Measurements from ENCODE around the gene RASGEF1B. TPM values are rescaled to one million over a fixed set of nuclear protein-coding genes. Genes with fewer than 3 reads are reported as not detected.
A peak's percentile ranks its signal among the peaks of the same experiment; 100 is the strongest.

The RASGEF1B gene
- total RNA-seq, 3 donors from 2014 or later, result 15.1 to 27.7 (median 24.5) TPM

DNA sequence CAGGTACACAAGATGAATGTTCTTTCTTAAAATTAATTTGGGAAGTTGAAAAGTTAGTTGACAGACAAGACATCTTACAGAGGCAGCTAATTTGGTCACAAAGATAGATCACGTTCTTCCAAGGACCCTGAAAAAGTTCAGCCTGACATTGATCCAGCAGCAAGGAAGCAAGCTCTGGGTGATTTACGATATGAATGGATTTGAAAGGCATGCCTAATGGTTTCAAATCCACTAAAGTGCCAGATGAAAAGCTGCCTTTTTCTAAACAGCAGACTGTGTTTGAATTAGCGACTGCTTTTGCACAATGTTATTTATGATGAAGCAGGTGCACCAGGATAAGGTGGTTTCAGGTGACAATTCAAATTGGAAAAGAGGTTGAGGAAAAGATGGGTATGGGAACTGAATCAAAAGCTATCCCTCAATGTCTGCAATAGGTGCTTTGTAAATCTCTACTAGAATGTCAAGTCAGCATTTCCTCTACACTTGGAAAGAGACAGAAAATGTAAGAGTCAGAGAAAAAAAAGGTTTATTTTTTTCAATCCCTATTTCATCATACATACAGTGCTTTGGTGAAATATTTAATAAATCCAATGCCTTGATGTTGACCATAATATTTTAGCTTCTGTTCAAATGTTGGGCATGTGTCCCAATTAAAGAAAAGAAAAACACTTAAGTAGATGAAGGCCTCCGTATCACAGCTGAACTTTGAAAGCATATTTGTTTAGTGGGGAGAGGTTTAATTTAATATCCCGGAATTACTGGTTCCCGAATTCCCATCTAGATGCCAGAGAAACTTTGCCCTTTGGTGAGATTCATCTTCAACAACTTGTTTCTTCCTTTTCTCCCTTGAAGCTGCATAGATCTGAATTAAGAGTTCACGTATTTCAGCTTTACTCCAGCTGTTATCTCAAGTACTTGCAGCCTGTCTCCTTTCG, 6.0 kb downstream of the RASGEF1B start:
- H3K4me3 Mint-ChIP-seq, result no peak overlapping the region
- peaks cover 9% of the 10 kb centered on the region for H3K36me3 Mint-ChIP-seq (ENCODE audit: insufficient read depth)
- H3K27me3 Mint-ChIP-seq (ENCODE audit: low read depth), result no peaks in the 10 kb centered on the region
- H3K9me3 Mint-ChIP-seq, result no peaks in the 10 kb centered on the region
- DNase-seq (no peak), ATAC-seq (no peak)
- H3K4me1 Mint-ChIP-seq (ENCODE audit: low read depth), result peaks cover 47% of the 10 kb centered on the region

DNA sequence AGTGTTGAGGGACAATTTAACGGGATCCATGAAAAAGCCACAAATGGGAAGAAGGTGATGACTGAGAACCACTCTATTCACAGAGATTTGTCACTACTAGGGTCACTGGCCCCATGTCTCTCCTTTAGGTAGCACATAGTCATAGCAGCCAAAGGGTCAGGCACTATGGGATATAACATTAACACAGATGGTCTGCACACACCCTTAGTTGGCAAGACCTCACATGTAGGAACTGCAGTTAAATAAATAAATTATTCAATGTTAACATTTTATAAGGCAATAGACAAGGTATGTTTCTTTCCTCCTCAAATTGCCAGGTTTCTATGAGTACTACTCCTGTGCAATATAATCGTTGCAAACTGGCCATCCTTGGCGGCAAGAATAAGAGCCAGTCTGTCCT, 10.9 kb downstream of the RASGEF1B start:
- ATAC-seq (no peak), DNase-seq (no peak)
- no peaks in the 10 kb centered on the region for H3K9me3 Mint-ChIP-seq
- H3K4me3 Mint-ChIP-seq, result no peak overlapping the region
- peaks cover 33% of the 10 kb centered on the region for H3K36me3 Mint-ChIP-seq (ENCODE audit: insufficient read depth)
- H3K4me1 Mint-ChIP-seq (ENCODE audit: low read depth), result peaks cover 27% of the 10 kb centered on the region
- H3K27me3 Mint-ChIP-seq (ENCODE audit: low read depth), result no peaks in the 10 kb centered on the region

DNA sequence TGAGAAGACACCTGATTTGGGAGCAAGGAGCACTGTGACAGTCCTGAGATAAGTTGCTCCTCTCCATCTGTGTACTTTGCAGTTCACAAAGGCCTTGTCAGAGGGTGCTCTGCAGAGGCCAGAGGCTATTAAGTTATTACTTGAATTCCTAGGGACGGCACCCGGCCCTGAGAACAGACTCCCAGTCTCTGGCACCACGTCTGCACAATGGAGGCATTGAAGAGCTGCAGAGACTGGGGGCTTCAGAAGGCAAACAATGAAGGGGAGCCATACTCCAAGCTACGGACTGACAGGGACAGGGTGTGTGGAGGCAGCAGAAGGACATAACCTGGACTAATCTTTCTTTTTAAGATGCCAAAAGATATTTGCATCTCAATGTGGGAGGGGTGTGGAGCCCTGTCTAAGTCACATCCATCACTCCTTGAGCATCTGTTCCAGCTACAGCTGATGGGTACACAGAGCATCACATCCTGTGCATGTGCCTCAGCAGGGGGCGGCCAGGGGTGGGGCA, 11.5 kb downstream of the RASGEF1B start:
- Mint-ChIP-seq H3K4me3 (no peak overlapping the region), H3K9me3 (no peaks in the 10 kb centered on the region), H3K27me3 (ENCODE audit: low read depth) (no peaks in the 10 kb centered on the region), H3K4me1 (ENCODE audit: low read depth) (peaks cover 27% of the 10 kb centered on the region), H3K36me3 (ENCODE audit: insufficient read depth) (peaks cover 37% of the 10 kb centered on the region)
- ATAC-seq (no peak), DNase-seq (no peak)

DNA sequence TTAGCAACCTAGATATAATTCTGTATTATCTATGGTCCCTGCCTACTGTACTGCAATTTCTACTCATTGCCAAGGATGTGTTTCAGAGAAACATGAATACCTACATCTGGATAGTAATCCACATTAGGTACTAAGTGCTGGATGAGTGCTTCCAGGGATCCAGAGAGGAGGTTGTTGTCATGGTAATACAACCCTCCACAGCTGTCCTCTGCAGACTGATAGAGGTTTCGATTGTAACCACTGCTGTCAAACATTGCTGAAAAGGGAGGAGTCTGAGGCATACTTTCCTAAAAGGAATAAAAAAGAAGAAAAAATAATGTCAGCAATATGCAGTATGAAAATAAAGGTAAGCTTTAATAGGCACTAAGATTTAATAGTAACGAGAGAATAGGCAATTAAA, 12.5 kb downstream of the RASGEF1B start:
- Mint-ChIP-seq H3K4me3 (no peak overlapping the region), H3K4me1 (ENCODE audit: low read depth) (peaks cover 33% of the 10 kb centered on the region), H3K9me3 (no peaks in the 10 kb centered on the region), H3K36me3 (ENCODE audit: insufficient read depth) (peaks cover 45% of the 10 kb centered on the region), H3K27me3 (ENCODE audit: low read depth) (no peaks in the 10 kb centered on the region)
- DNase-seq (no peak), ATAC-seq (no peak)

DNA sequence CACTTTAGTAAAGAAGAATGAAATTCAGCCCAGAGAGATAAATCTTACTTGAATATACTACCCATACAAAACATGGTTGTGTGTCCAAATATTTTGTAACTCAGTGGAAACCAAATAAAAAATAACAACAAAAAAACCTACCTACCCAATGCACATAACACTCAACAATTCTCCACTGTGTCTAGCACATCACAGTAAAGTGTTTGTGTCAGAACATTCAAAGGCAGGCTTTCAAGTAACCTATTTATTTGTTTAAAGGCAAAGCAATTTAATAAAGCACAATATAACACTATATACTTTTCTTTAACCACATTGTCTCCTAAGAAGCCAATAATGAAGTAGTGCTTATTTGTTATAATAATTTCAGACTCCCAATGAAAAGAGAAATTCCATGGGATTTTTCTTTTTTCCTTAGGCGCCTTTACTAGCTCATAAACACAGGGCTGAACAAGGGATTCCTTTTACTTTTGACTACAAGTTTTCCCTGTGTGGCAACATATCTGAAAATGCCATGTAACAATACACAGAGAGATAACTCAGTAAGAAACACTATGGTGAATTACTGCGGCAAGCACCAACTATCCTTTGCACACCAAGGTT, 13.7 kb downstream of the RASGEF1B start:
- Mint-ChIP-seq H3K9me3 (no peaks in the 10 kb centered on the region), H3K4me3 (no peak overlapping the region), H3K4me1 (ENCODE audit: low read depth) (peaks cover 31% of the 10 kb centered on the region), H3K27me3 (ENCODE audit: low read depth) (no peaks in the 10 kb centered on the region), H3K36me3 (ENCODE audit: insufficient read depth) (peaks cover 53% of the 10 kb centered on the region)
- ATAC-seq (no peak), DNase-seq (no peak)

DNA sequence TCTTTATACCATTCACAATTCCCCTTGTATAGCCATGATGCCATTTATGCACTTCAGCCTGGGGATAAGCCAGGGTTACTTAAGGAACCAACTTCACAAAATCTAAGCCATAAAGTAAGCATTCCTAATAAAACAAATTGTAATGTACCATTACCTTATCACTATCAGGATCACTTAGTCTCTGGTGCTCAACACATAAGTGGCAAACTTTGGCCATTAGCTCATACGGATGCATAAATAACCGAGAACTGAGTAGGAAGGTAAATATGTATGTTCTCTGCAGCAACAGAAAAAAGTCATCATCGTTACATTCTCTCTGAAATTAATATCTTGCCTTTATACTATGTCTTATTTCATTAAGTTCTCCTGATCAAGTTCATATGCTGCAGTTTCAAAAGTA, 14.4 kb downstream of the RASGEF1B start:
- H3K4me3 Mint-ChIP-seq, result no peak overlapping the region
- ATAC-seq (no peak), DNase-seq (no peak)
- H3K27me3 Mint-ChIP-seq (ENCODE audit: low read depth), result no peaks in the 10 kb centered on the region
- H3K4me1 Mint-ChIP-seq (ENCODE audit: low read depth), result peaks cover 26% of the 10 kb centered on the region
- peaks cover 55% of the 10 kb centered on the region for H3K36me3 Mint-ChIP-seq (ENCODE audit: insufficient read depth)
- no peaks in the 10 kb centered on the region for H3K9me3 Mint-ChIP-seq

DNA sequence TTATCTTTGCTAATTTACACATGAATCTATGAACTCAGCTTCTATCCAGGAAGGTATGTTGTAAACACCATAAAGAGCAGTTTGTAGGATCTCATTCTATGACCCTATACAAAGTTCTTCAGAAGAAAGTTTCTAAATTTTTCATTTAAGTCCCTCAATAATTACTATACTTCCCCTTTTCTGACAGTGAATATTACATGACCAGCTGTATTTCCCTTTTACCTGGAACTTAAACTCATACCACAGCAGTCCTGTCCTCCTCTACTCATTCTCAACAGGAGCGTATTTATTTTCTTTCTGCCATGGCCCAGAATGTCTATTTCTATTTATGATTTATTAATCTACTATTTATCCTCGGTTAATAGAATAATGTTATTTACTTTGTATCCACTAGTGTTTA, 15.8 kb downstream of the RASGEF1B start:
- Mint-ChIP-seq H3K4me3 (no peak overlapping the region), H3K36me3 (ENCODE audit: insufficient read depth) (peaks cover 57% of the 10 kb centered on the region), H3K27me3 (ENCODE audit: low read depth) (no peaks in the 10 kb centered on the region), H3K4me1 (ENCODE audit: low read depth) (peaks cover 18% of the 10 kb centered on the region), H3K9me3 (no peaks in the 10 kb centered on the region)
- ATAC-seq, result no peak
- no peak for DNase-seq

DNA sequence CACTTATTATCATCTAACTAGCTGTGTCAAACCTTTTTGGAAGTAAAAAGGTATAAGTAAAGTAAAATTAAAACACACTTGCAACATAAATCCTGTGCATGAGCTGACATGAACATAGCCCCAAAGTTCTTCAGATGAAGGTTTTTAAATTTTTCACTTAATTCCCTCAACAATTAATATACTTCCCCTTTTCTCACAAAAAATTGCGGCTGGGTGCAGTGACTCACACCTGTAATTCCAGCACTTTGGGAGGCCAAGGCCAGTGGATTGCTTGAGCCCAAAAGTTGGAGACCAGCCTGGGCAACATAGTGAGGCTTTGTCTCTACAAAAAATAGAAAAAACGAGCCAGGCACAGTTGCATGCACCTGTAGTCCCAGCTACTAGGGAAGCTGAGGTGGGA, 16.8 kb downstream of the RASGEF1B start:
- DNase-seq, result no peak
- ATAC-seq, result no peak
- Mint-ChIP-seq H3K9me3 (no peaks in the 10 kb centered on the region), H3K27me3 (ENCODE audit: low read depth) (no peaks in the 10 kb centered on the region), H3K4me1 (ENCODE audit: low read depth) (peaks cover 12% of the 10 kb centered on the region), H3K4me3 (no peak overlapping the region), H3K36me3 (ENCODE audit: insufficient read depth) (peaks cover 57% of the 10 kb centered on the region)

DNA sequence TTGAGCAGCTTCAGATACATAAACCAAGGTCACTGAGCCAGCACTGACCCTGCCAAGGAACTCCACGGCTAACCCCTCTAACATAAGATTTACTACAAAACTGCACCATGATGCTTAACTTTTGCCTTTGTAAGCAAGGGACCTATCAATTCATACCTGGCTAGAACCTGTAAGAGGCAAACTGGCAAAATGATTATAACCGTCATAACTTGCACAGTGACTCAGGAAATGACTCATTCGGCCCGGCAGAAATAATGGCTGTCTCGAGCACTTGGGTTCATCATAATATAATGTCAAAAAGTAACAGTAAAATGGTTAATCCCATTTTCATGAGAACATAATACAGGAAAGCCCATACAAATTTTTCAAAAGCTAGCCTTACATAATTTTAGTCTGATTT, 17.2 kb downstream of the RASGEF1B start:
- no peaks in the 10 kb centered on the region for H3K9me3 Mint-ChIP-seq
- H3K4me1 Mint-ChIP-seq (ENCODE audit: low read depth), result peaks cover 12% of the 10 kb centered on the region
- no peak overlapping the region for H3K4me3 Mint-ChIP-seq
- ATAC-seq, result peak; percentile 90 to 98
- peak; percentile 31 for DNase-seq
- H3K36me3 Mint-ChIP-seq (ENCODE audit: insufficient read depth), result peaks cover 57% of the 10 kb centered on the region
- no peaks in the 10 kb centered on the region for H3K27me3 Mint-ChIP-seq (ENCODE audit: low read depth)

DNA sequence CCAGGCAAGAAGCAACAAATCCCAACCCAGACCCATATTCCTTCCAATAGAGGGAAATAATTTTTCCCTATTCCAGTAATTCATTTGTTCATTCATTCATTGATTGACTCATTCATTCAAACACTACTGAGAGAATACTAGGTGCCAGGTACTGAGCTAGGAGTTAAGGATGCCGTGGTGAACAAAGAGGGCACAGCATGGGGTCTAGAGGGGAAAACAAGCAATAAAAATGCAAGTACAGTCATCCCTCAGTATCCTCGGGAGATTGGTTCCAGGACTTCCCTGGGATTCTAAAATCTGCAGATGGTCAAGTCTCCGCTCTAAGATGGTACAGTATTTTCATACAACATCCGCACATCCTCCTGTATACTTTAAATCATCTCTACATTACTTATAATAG, 18.7 kb downstream of the RASGEF1B start:
- no peak for ATAC-seq
- Mint-ChIP-seq H3K4me1 (ENCODE audit: low read depth) (peaks cover 12% of the 10 kb centered on the region), H3K27me3 (ENCODE audit: low read depth) (no peaks in the 10 kb centered on the region), H3K9me3 (no peaks in the 10 kb centered on the region), H3K36me3 (ENCODE audit: insufficient read depth) (peaks cover 57% of the 10 kb centered on the region), H3K4me3 (no peak overlapping the region)
- no peak for DNase-seq

DNA sequence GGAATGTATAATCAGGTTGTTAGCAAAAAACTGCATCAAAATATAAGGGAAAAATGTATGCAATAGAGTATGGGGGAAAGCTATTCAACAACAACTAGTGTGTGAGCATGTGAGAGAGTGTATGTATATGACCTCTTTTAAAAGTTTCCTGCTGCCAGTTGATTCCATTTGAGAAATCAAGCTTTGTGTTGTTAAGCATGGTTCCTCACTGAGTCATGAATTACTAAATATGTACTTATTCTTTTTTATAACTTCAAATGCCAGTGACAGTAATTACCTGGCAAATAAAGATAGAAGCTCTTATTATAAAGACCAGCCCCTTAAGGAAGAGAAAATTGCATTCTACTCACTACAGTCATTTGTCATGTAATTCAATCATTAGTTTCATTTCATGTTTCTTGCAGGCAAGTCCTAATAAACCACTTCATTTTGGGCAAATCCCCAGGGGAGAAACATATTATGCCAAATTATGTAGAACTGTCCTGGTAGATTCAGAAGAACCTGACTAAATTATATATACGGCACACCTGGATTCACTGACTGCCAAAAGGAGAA, 19.2 kb downstream of the RASGEF1B start:
- H3K36me3 Mint-ChIP-seq (ENCODE audit: insufficient read depth), result peaks cover 57% of the 10 kb centered on the region
- peaks cover 12% of the 10 kb centered on the region for H3K4me1 Mint-ChIP-seq (ENCODE audit: low read depth)
- H3K9me3 Mint-ChIP-seq, result no peaks in the 10 kb centered on the region
- no peaks in the 10 kb centered on the region for H3K27me3 Mint-ChIP-seq (ENCODE audit: low read depth)
- ATAC-seq (no peak), DNase-seq (no peak)
- H3K4me3 Mint-ChIP-seq, result no peak overlapping the region

DNA sequence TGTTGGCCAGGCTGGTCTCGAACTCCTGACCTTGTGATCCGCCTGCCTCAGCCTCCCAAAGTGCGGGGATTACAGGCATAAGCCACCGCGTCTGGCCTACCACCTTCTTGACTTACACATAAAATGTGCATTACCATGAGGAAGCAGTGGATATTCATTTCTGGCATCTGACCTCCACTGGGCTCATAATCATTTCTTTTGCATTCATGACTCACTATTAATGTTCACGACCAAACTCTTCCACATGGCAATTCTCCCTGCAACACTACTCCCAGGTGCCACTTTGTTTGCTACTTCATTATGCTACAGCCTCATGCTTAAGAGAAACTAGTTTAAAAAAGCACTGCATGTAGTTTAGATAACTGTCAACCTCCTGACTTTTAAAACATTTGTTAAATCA, 22.7 kb downstream of the RASGEF1B start:
- Mint-ChIP-seq H3K27me3 (ENCODE audit: low read depth) (no peaks in the 10 kb centered on the region), H3K36me3 (ENCODE audit: insufficient read depth) (peaks cover 60% of the 10 kb centered on the region), H3K4me1 (ENCODE audit: low read depth) (peaks cover 2% of the 10 kb centered on the region), H3K4me3 (no peak overlapping the region), H3K9me3 (no peaks in the 10 kb centered on the region)
- ATAC-seq (no peak), DNase-seq (no peak)

DNA sequence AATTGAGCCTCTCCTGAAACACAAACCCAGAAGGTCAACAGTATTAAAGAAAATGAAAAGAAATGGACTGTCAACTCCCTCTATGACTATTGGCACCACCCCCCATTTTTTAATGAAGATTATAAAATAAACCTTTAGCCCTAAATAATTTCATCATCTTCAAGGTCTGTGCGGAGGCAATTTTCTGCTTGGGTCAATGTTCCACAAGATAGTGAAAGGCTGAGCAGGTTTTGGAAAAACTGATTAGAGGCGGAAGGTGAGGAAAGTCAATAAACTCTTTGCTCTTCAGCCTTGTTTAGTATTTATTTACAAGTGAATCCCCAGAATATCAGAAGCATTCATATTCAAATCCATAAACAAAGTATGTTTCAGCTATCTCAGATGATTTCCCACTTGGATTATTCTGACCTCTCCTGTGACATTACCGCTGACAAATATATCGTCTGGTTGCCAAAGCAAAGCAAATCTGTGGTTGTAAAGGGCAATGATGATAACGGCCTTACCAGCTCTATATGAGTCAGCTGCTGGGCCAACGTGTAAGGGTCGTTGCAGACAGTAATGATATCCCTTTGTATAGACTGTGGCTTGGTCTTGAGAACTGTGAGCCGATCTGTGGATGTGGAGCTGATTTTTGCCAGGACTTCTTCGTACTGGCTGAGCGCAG, 24.0 kb downstream of the RASGEF1B start:
- DNase-seq, result no peak
- H3K4me3 Mint-ChIP-seq, result no peak overlapping the region
- H3K9me3 Mint-ChIP-seq, result no peaks in the 10 kb centered on the region
- ATAC-seq, result no peak
- no peaks in the 10 kb centered on the region for H3K4me1 Mint-ChIP-seq (ENCODE audit: low read depth)
- H3K36me3 Mint-ChIP-seq (ENCODE audit: insufficient read depth), result peaks cover 62% of the 10 kb centered on the region
- H3K27me3 Mint-ChIP-seq (ENCODE audit: low read depth), result no peaks in the 10 kb centered on the region

DNA sequence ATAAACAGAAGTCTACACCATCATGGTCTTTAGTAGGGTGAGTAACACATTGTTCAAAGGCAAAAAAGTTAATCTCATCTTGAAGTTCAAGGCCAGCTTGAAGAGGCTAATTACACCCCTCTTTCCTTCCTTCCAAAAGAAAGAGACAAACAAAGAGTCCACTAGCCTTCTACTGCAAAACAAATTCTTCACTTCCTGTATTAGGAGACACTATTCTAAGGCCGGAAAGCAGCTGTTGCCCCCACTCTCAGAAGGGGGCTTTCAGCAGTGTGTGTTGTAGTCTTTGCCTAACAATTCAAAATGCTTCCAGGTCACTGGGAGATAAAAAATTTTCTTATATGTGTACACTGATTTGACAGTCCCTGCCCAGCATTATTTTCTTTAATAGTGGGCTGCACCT, 25.1 kb downstream of the RASGEF1B start:
- no peak for DNase-seq
- no peak for ATAC-seq
- peaks cover 60% of the 10 kb centered on the region for H3K36me3 Mint-ChIP-seq (ENCODE audit: insufficient read depth)
- H3K9me3 Mint-ChIP-seq, result no peaks in the 10 kb centered on the region
- H3K27me3 Mint-ChIP-seq (ENCODE audit: low read depth), result no peaks in the 10 kb centered on the region
- no peak overlapping the region for H3K4me3 Mint-ChIP-seq
- H3K4me1 Mint-ChIP-seq (ENCODE audit: low read depth), result no peaks in the 10 kb centered on the region

Data from activated T-cell treated with anti-CD3 and anti-CD28 coated beads, Interleukin-2, amount 50 U/mL, for 4 hours (primary cell).